Measurements from ENCODE around the gene GPR32. TPM values are rescaled to one million over a fixed set of nuclear protein-coding genes. Genes with fewer than 3 reads are reported as not detected.
"Not testable (repeated sequence)": the region's sequence is repeated elsewhere in the genome, so short reads cannot be mapped to it uniquely, and the experiment has no call there.

The GPR32 gene
- total and polyA plus RNA-seq, 2 donors from 2014 or later, result not detected

DNA sequence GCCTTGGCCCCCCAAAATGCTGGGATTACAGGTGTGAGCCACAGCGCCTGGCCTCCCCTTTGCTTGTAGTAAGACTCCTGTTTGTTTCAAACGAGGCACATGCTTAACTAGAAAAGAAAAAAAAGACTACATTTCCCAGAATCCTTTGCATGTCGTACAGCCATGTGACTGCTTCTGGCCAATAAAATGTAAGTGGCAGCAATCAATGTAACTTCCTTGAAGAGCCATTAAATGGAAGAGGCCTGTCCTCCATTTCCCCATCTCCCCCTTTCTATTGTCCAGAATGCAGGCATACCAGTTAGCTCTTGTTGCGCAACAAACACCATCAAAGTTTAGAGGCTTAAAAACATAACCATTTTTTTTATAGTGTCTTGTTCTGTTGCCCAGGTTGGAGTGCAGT, 10.4 kb upstream of the GPR32 start:
- Histone ChIP-seq H3K4me1 (ENCODE audit: control insufficient read depth in 2 of 3, insufficient read depth in 2 of 3, low read depth in 1 of 3, low read length in 3 of 3) (no peaks in the 10 kb centered on the region), H3K4me3 (ENCODE audit: low read length in 3 of 3) (no peak overlapping the region), H3K36me3 (ENCODE audit: control insufficient read depth in 2 of 3, insufficient read depth in 3 of 3, low read length in 3 of 3) (no peaks in the 10 kb centered on the region), H3K9me3 (ENCODE audit: control insufficient read depth in 2 of 3, insufficient read depth in 1 of 3, low read length in 3 of 3) (no peaks in the 10 kb centered on the region), H3K9ac (ENCODE audit: low read length in 3 of 3) (no peak overlapping the region), H3K27me3 (ENCODE audit: control insufficient read depth, insufficient read depth, low read length) (no peaks in the 10 kb centered on the region), H3K27ac (ENCODE audit: low read depth in 2 of 2, low read length in 2 of 2) (no peak overlapping the region)
- intact Hi-C loops (cut with DNase I), result no loop called here
- no peak for DNase-seq
- TF ChIP-seq, protein P1, sequence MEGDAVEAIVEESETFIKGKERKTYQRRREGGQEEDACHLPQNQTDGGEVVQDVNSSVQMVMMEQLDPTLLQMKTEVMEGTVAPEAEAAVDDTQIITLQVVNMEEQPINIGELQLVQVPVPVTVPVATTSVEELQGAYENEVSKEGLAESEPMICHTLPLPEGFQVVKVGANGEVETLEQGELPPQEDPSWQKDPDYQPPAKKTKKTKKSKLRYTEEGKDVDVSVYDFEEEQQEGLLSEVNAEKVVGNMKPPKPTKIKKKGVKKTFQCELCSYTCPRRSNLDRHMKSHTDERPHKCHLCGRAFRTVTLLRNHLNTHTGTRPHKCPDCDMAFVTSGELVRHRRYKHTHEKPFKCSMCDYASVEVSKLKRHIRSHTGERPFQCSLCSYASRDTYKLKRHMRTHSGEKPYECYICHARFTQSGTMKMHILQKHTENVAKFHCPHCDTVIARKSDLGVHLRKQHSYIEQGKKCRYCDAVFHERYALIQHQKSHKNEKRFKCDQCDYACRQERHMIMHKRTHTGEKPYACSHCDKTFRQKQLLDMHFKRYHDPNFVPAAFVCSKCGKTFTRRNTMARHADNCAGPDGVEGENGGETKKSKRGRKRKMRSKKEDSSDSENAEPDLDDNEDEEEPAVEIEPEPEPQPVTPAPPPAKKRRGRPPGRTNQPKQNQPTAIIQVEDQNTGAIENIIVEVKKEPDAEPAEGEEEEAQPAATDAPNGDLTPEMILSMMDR (IDR thresholded peaks at IDR 0.05; ENCODE audit: borderline replicate concordance, extremely low read depth, insufficient read depth), result no peak
- FAIRE-seq, result no peak

DNA sequence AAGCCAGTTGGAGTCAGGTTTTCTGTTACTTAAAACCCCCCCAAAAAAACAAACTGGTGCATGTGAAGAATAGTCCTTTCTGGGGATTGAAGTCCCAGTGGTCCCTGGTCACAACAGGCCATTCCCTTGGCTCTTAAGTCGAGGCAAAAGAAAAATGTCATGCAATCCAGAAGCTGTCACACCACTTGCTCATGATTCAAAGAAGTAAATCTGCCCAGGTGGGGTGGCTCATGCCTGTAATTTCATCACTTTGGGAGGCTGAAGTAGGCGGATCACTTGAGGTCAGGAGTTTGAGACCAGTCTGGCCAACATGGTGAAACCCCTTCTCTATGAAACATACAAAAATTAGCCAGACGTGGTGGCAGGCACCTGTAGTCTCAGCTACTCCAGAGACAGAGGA, 8.8 kb upstream of the GPR32 start:
- DNase-seq; intact Hi-C loops (cut with DNase I); FAIRE-seq: not testable (repeated sequence)

DNA sequence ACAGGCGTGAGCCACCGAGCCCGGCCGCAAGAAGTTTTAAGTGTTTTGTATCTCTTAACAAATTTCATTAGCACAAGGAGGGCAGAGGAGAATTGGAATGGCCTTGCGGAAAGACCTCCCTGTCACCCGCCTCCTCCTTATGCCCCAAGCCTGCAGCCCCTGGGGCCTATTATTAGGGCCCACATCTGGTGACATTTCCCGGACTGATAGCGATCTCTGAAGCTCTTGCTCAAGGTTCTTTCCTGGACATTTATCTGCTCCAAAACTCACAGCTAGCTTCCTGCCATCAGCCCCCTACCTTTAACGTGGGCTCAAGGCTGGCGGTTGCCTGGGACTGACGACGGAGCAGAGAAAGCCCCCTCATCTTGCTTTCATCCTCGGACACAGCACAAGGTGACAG, 6.7 kb upstream of the GPR32 start:
- H3K4me1 ChIP-seq (ENCODE audit: control insufficient read depth in 2 of 3, insufficient read depth in 2 of 3, low read depth in 1 of 3, low read length in 3 of 3); H3K36me3 ChIP-seq (ENCODE audit: control insufficient read depth in 2 of 3, insufficient read depth in 3 of 3, low read length in 3 of 3); FAIRE-seq; H3K27me3 ChIP-seq (ENCODE audit: control insufficient read depth, insufficient read depth, low read length); H3K4me3 ChIP-seq (ENCODE audit: low read length in 3 of 3); intact Hi-C loops (cut with DNase I); H3K27ac ChIP-seq (ENCODE audit: low read depth in 2 of 2, low read length in 2 of 2); H3K9me3 ChIP-seq (ENCODE audit: control insufficient read depth in 2 of 3, insufficient read depth in 1 of 3, low read length in 3 of 3); H3K9ac ChIP-seq (ENCODE audit: low read length in 3 of 3); DNase-seq: not testable (repeated sequence)

More for the DNA sequence above, 8.8 kb upstream of the GPR32 start:
- not testable (repeated sequence) for H3K4me3 ChIP-seq (ENCODE audit: low read length in 3 of 3); H3K36me3 ChIP-seq (ENCODE audit: control insufficient read depth in 2 of 3, insufficient read depth in 3 of 3, low read length in 3 of 3); H3K27ac ChIP-seq (ENCODE audit: low read depth in 2 of 2, low read length in 2 of 2); H3K9me3 ChIP-seq (ENCODE audit: control insufficient read depth in 2 of 3, insufficient read depth in 1 of 3, low read length in 3 of 3); H3K4me1 ChIP-seq (ENCODE audit: control insufficient read depth in 2 of 3, insufficient read depth in 2 of 3, low read depth in 1 of 3, low read length in 3 of 3); H3K9ac ChIP-seq (ENCODE audit: low read length in 3 of 3); H3K27me3 ChIP-seq (ENCODE audit: control insufficient read depth, insufficient read depth, low read length)

DNA sequence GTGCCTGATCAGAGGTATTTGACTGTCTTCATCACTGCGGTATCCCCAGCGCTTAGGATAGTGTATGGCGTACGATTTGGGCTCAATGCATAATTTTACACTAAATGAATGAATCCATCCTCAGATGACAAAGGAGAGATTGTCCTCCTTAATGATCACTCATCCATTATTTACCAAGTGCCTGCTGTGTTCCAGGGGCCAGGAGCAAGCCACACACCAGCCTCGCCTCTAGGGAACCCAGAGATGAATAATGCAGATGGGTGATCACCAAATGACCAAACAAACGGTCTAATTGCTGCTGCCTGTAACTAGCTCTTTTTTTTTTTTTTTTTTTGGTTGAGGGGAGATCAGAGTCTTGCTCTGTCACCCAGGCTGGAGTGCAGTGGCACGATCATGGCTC, 5.9 kb upstream of the GPR32 start:
- intact Hi-C loops (cut with DNase I), result no loop called here
- Histone ChIP-seq H3K27ac (ENCODE audit: low read depth in 2 of 2, low read length in 2 of 2) (no peak overlapping the region), H3K36me3 (ENCODE audit: control insufficient read depth in 2 of 3, insufficient read depth in 3 of 3, low read length in 3 of 3) (no peaks in the 10 kb centered on the region), H3K4me3 (ENCODE audit: low read length in 3 of 3) (no peak overlapping the region), H3K27me3 (ENCODE audit: control insufficient read depth, insufficient read depth, low read length) (no peaks in the 10 kb centered on the region), H3K9me3 (ENCODE audit: control insufficient read depth in 2 of 3, insufficient read depth in 1 of 3, low read length in 3 of 3) (no peaks in the 10 kb centered on the region), H3K4me1 (ENCODE audit: control insufficient read depth in 2 of 3, insufficient read depth in 2 of 3, low read depth in 1 of 3, low read length in 3 of 3) (no peaks in the 10 kb centered on the region), H3K9ac (ENCODE audit: low read length in 3 of 3) (no peak overlapping the region)
- DNase-seq, result no peak
- TF ChIP-seq, protein P1 (IDR thresholded peaks at IDR 0.05; ENCODE audit: borderline replicate concordance, extremely low read depth, insufficient read depth), result no peak
- no peak for FAIRE-seq

DNA sequence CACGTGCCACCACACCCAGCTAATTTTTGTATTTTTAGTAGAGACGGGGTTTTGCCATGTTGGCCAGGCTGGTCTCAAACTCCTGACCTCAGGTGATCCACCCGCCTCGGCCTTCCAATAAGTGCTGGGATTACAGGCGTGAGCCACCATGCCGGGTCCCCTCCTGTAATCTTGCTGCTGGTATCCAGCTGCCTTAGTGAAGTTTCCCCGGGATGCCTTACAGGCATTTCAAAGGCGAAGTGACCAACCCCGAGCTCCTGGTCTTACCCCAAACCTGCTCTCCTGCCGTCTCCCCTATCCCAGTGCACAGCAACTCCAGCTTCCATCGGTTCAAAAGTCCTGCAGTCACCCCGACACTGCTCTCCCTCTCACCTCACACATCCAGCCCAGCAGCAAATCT, 3.5 kb upstream of the GPR32 start:
- H3K27ac ChIP-seq (ENCODE audit: low read depth in 2 of 2, low read length in 2 of 2); H3K9me3 ChIP-seq (ENCODE audit: control insufficient read depth in 2 of 3, insufficient read depth in 1 of 3, low read length in 3 of 3); intact Hi-C loops (cut with DNase I); DNase-seq; H3K36me3 ChIP-seq (ENCODE audit: control insufficient read depth in 2 of 3, insufficient read depth in 3 of 3, low read length in 3 of 3); H3K27me3 ChIP-seq (ENCODE audit: control insufficient read depth, insufficient read depth, low read length); FAIRE-seq; H3K9ac ChIP-seq (ENCODE audit: low read length in 3 of 3); H3K4me3 ChIP-seq (ENCODE audit: low read length in 3 of 3); H3K4me1 ChIP-seq (ENCODE audit: control insufficient read depth in 2 of 3, insufficient read depth in 2 of 3, low read depth in 1 of 3, low read length in 3 of 3): not testable (repeated sequence)

DNA sequence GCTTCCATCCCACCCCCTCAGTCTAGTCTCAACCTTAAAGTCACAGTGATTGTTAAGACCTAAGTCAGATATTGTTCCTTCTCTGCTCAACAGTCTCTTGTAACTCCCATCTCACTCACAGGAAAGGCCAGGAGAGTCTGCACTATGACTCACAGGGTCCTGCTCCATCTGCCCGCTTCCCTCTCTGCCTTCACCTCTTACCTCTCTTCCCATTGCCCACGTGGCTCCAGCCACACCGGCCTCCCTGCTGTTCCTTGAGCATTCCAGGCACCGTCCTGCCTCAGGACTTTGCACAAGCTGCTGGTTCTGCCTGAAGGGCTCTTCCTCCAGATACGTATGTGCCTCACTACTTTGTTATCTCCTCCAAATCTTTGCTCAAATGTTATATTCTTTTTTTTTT, 3.0 kb upstream of the GPR32 start:
- H3K27me3 ChIP-seq (ENCODE audit: control insufficient read depth, insufficient read depth, low read length); H3K9ac ChIP-seq (ENCODE audit: low read length in 3 of 3); FAIRE-seq; H3K4me3 ChIP-seq (ENCODE audit: low read length in 3 of 3); H3K4me1 ChIP-seq (ENCODE audit: control insufficient read depth in 2 of 3, insufficient read depth in 2 of 3, low read depth in 1 of 3, low read length in 3 of 3); H3K9me3 ChIP-seq (ENCODE audit: control insufficient read depth in 2 of 3, insufficient read depth in 1 of 3, low read length in 3 of 3); DNase-seq; H3K27ac ChIP-seq (ENCODE audit: low read depth in 2 of 2, low read length in 2 of 2); intact Hi-C loops (cut with DNase I); H3K36me3 ChIP-seq (ENCODE audit: control insufficient read depth in 2 of 3, insufficient read depth in 3 of 3, low read length in 3 of 3): not testable (repeated sequence)
